NCI-H524 (cell line): ENCODE data around the gene TMEM135.
"Not testable (repeated sequence)": the region's sequence is repeated elsewhere in the genome, so short reads cannot be mapped to it uniquely, and the experiment has no call there.

ENCODE experiments used
- DNase-seq, 2 experiments: peaks; one replicate each; lab custom pipeline; 2025; lab: John Stamatoyannopoulos, UW

TMEM135 gene

GRCh38 chr11:87076874-87077429 lies 39.2 kb downstream of the TMEM135 start:
- no peak for DNase-seq

GRCh38 chr11:87081358-87081757 lies 43.6 kb downstream of the TMEM135 start:
- DNase-seq, result no peak

GRCh38 chr11:87082590-87082989 lies 44.9 kb downstream of the TMEM135 start:
- no peak for DNase-seq

DNA sequence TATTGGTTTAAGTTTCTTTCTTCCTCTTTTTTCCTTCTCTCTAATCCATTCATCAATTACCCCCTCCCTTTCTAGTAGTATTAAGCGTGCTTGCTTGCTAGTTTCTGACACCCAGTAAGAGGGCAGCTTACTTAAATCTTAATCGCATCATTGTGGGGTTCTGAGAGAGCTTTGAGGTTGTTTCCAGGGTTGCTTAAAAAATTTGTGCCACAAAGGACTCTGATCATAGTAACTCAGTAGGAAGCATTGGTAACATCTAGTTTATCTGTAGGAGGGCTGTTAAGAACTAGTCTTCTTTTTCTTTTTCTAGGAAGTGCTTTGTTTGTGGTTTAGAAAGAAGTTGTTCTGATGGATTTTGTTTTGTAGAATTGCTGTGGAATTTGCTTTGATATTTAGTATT lies 45.3 kb downstream of the TMEM135 start:
- DNase-seq, result no peak

DNA sequence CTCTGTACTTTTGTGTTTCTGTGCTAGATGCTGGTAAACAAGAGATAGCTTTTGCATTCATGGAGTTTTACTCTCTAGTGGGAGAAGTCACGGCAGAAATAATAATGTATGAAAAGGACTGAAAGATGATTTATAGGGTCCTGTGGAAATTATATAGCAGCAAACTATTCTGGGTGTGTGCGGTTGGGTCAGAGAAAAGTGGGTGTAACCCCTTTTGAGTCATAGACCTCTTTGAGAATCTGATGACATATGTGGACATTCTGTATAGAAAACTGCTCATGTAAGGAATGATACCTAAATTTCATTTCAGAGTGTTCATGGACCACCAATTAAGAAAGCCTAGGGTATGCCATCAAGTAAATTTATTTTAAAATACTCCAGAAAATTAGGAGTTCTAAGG lies 54.4 kb downstream of the TMEM135 start:
- no peak for DNase-seq

DNA sequence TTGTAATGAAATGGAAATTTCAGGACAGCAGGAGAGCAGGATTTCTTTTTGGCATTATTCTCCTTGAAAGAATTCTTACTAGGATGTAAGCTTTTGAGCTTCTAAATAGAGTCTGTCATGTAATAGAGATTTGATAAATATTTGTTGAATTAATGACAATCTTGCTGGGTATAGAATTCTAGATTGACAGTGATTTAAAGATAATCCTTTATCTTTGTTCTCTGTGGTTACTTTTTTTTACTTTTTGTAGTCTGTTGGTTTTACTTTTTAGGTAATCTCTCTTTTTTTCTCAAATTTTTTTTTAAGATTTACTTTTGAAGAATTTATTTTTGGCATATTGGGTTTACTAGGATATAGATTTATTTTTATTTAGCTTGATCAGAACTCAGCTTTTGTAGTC lies 54.8 kb downstream of the TMEM135 start:
- no peak for DNase-seq

DNA sequence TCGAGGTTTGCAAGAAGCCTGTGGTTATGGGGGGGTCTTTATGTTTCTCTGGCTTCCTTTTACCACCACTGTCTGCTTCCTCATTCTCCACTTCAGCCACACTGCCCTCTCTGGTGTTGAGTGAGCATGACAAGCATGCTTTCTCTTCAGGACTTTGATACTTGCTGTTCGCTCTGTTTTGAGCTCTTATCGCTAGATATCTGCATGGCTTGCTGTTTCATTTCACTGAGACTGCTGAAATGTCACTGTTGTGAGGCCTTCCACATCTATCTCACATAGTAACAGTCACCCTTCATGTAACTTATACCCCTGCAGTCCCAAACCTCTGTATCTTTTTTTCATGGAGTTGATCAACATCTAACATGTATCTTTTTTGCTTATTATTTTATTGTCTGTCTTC lies 59.8 kb downstream of the TMEM135 start:
- peak in 1 of 2 experiments; percentile 20 for DNase-seq

DNA sequence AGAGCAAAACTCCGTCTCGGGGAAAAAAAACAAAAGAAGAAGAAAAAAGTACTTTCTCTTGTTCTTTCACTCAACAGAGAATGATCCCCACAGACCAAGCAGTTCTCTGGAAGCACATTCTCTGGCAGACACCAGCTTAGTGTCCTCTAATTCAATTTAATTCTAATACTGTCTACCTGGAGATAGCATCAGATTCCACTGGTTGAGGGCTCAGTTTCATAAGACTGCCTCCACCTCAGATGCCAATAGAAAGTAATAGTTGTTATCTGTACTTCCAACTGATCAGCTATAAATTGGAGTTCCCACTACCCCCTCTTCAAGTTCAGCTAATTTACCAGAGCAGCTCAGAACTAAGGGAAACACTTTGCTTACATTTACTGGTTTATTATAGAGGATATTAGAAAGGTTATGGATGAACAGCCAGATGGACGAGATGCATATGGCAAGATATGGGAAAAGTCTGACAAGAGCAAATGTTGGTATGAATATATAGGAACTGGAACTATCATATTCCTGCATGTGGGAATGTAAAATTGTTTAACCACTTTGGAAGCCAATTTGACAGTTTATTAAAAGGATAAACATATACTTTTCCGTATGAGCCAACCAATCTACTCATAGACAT lies 64.3 kb downstream of the TMEM135 start:
- DNase-seq, result no peak

GRCh38 chr11:87105826-87106225 lies 68.1 kb downstream of the TMEM135 start:
- DNase-seq, result not testable (repeated sequence)

- DNase-seq, result not testable (repeated sequence)
Observed at GRCh38 chr11:87107379-87107778, 69.6 kb downstream of the TMEM135 start.

DNA sequence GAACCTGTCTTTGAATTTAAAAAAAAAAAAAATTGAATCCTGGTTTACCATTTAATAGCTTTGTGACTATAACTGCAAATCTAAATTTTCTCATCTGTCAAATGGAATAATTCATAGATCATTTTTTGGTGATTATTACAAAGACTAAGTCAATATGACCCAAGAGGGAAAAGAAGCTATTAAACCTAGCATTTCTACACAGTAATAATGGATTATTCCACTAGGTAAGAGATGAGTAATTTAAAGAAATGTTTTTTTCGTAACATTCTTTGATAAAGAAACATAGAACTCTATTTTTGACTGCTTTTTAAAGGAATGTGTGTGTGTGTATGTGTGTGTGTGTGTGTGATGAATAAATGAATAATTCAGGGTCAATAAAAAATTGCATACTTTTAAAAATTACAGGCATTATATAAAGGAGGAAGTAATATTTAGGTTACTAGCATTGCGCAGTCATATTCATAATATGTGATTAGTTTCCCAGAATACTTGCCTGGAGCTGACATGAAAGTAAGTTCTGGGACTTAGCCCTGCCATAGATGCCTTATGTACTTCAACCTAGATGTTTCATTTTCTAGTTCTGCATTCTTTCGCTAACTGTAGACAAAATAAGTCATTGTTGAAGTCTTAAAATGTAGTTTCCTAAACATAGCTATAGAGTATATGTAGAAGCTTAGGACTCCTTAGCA lies 72.9 kb downstream of the TMEM135 start:
- no peak for DNase-seq

- no peak for DNase-seq
Observed at GRCh38 chr11:87114093-87114492, 76.4 kb downstream of the TMEM135 start.

GRCh38 chr11:87116185-87116584 lies 78.5 kb downstream of the TMEM135 start:
- no peak for DNase-seq

- DNase-seq, result no peak
Observed at GRCh38 chr11:87120937-87121336, 83.2 kb downstream of the TMEM135 start.

- no peak for DNase-seq
Observed at GRCh38 chr11:87122852-87123251, 85.1 kb downstream of the TMEM135 start.

GRCh38 chr11:87125257-87125656 lies 87.5 kb downstream of the TMEM135 start:
- no peak for DNase-seq

DNA sequence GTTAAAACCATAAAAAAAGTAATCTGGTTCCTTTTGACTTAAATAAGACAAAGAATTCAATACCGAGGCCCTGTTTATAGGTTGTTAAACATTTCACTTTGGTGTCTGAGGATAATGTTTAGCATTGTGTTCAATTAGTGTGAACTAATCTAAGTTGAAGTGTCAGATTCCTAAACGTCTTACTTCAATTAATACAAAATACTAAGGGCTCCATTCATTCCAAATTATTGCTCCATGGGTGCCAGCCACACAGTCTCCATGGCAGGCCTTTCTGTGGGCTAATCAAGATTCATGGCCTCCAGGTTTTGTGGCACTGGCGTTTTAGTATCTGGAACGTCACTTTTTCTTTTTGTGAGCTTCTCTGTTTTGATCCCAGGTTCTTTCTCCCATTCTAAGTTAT lies 89.4 kb downstream of the TMEM135 start:
- no peak for DNase-seq

DNA sequence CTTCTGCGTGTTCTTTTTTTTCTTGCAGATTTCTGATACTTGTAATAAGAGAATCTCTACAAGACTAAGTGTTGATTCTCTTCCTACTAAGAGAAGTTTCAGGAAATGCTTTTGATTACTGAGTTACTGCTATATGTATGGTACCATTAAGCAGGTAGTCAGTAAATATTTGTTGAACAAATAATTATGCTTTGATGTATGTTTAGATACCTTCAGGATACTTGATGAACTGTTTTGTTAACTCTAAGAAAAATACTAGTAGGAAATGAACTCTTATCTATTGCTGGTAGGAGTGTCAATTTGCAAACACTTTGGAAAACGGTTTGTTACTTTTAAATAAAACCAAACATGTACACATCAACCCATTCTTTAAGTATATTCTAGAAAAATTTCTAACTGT lies 90.6 kb downstream of the TMEM135 start:
- DNase-seq, result no peak

- DNase-seq, result no peak
Observed at GRCh38 chr11:87134524-87135106, 96.9 kb downstream of the TMEM135 start.

GRCh38 chr11:87136236-87136635 lies 98.5 kb downstream of the TMEM135 start:
- no peak for DNase-seq

GRCh38 chr11:87137711-87138110 lies 100.0 kb downstream of the TMEM135 start:
- no peak for DNase-seq

- no peak for DNase-seq
Observed at GRCh38 chr11:87139475-87139874, 101.7 kb downstream of the TMEM135 start.

DNA sequence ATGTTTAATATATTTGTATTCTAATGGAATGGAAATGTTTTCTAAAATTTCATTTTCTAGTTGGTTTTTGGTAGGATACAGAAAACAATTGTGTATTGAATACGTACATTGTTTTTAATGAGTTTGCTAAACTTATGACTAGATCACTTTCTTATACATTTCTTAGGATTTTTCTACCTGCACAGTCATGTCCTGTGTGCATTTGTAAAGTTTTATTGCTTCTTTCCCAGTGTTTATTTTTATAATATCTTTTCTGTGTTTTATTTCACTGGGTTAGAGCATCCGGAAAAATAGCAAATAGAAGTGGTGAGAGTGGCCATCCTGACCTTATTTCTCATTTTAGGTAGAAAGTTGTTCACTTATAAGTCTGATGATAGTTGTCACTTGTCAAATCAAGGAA lies 103.6 kb downstream of the TMEM135 start:
- no peak for DNase-seq
